ENCODE measurements around the gene ARHGEF19. TPM values are rescaled to one million over a fixed set of nuclear protein-coding genes. Genes with fewer than 3 reads are reported as not detected.
"Not testable (repeated sequence)": the region's sequence is repeated elsewhere in the genome, so short reads cannot be mapped to it uniquely, and the experiment has no call there.

ARHGEF19 gene
- total and polyA plus RNA-seq, 8 donors, result 5.0 to 17.1 (median 9.7) TPM

GRCh38 chr1:16226490-16227179, 14.2 kb upstream of the ARHGEF19 start:
- 4 to 14% methylated on average over 43 to 46 of the region's 46 CpGs for WGBS, 2 donors
- H3K36me3 ChIP-seq, result no peaks in the 10 kb centered on the region
- ATAC-seq, result peak; percentile 82 to 92 (median 90)
- TF ChIP-seq CTCF (IDR thresholded peaks at IDR 0.05), result no peak
- H3K27me3 ChIP-seq, result no peaks in the 10 kb centered on the region
- DNase-seq, result peak; percentile 71 to 92 (median 77)
- no peaks in the 10 kb centered on the region for H3K9me3 ChIP-seq
- no peaks in the 10 kb centered on the region for H3K4me1 ChIP-seq
- H3K27ac ChIP-seq, result peak overlapping the region; percentile 26 to 55 (median 36)
- no peak for FAIRE-seq
- peak overlapping the region in 2 of 4 donors; percentile 34 to 43 for H3K4me3 ChIP-seq
- intact Hi-C loops (cut with DNase I), result no loop called here

DNA sequence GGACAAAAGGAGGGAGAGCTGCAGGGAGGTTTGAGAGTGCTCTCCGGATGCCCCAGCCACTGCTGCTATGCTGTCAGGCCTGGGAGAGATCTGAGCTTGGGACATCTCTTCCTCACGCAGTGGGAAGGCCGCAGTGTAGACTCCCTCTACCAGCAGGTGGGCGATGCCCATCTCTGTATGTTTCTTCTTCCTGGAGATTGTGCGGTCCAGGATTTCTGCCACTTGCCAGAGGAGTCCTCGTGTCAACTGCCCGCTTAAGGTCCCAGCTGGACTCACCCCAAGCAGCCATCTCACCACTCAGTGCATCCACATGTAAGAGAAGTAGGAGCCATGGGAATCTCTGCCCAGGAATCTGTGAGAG, 13.7 kb upstream of the ARHGEF19 start:
- no peaks in the 10 kb centered on the region for H3K9me3 ChIP-seq
- no peaks in the 10 kb centered on the region for H3K4me1 ChIP-seq
- no peaks in the 10 kb centered on the region for H3K27me3 ChIP-seq
- no peak for TF ChIP-seq CTCF (IDR thresholded peaks at IDR 0.05)
- ATAC-seq (no peak), DNase-seq (peak in 1 of 6 donors; percentile 26), FAIRE-seq (no peak)
- no peaks in the 10 kb centered on the region for H3K36me3 ChIP-seq
- peak overlapping the region in 2 of 4 donors; percentile 34 to 43 for H3K4me3 ChIP-seq
- intact Hi-C loops (cut with DNase I), result no loop called here
- peak overlapping the region in 1 of 4 donors; percentile 55 for H3K27ac ChIP-seq
- 82 to 93% methylated on average over 7 of the region's 7 CpGs for WGBS, 2 donors

- intact Hi-C loops (cut with DNase I), result no loop called here
- no peak overlapping the region for H3K4me3 ChIP-seq
- H3K4me1 ChIP-seq, result no peaks in the 10 kb centered on the region
- DNase-seq, result no peak
- H3K27ac ChIP-seq, result no peak overlapping the region
- no peaks in the 10 kb centered on the region for H3K27me3 ChIP-seq
- H3K36me3 ChIP-seq, result no peaks in the 10 kb centered on the region
- no peaks in the 10 kb centered on the region for H3K9me3 ChIP-seq
- no peak for ATAC-seq
- FAIRE-seq, result no peak
- 78 to 80% methylated on average over 3 of the region's 3 CpGs for WGBS, 2 donors
- no peak for TF ChIP-seq CTCF (IDR thresholded peaks at IDR 0.05)
Measured at GRCh38 chr1:16224472-16224871, 12.0 kb upstream of the ARHGEF19 start.

DNA sequence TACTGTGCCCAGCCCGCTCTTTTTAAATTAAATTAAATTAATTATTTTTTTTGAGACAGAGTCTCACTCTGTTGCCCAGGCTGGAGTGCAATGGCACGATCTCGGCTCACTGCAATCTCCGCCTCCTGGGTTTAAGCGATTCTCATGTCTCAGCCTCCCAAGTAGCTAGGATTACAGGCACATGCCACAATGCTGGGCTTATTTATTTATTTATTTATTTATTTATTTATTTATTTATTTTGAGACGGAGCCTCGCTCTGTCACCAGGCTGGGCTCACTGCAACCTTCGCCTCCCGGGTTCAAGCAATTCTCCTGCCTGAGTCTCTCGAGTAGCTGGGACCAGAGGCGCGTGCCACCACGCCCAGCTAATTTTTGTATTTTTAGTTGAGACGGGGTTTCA, 10.3 kb upstream of the ARHGEF19 start:
- 94 to 96% methylated on average over 14 of the region's 14 CpGs for WGBS, 2 donors
- intact Hi-C loops (cut with DNase I); FAIRE-seq: not testable (repeated sequence)

DNA sequence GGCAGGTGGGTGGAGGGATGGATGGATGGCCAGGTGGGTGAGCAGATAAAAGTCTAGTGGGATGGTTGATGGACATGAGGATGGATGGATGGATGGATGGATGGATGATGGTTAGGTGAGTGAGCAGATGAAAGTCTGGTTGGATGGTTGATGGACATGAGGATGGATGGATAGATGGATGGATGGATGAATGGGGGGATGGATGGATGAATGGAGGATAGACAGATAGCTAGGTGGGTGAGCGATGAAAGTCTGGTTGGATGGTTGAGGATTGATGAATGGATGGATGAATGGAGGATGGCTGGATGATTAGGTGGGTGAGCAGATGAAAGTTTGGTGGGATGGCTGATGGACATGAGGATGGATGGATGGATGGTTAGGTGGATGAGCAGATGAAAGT, 9.0 kb upstream of the ARHGEF19 start:
- FAIRE-seq (no peak), ATAC-seq (no peak), DNase-seq (no peak)
- H3K27me3 ChIP-seq, result no peaks in the 10 kb centered on the region
- H3K9me3 ChIP-seq, result no peaks in the 10 kb centered on the region
- no peaks in the 10 kb centered on the region for H3K36me3 ChIP-seq
- intact Hi-C loops (cut with DNase I), result no loop called here
- WGBS, 2 donors, result 99 to 100% methylated on average over 1 of the region's 1 CpG
- H3K4me3 ChIP-seq, result no peak overlapping the region
- no peak for TF ChIP-seq CTCF (IDR thresholded peaks at IDR 0.05)
- H3K4me1 ChIP-seq, result no peaks in the 10 kb centered on the region
- no peak overlapping the region for H3K27ac ChIP-seq

More for the DNA sequence above, 10.3 kb upstream of the ARHGEF19 start:
- not testable (repeated sequence) for ATAC-seq, H3K4me1 ChIP-seq, H3K4me3 ChIP-seq, DNase-seq, H3K27me3 ChIP-seq, H3K9me3 ChIP-seq, H3K27ac ChIP-seq, H3K36me3 ChIP-seq
